ENCODE data around the gene ZBTB1.

Gene ZBTB1

DNA sequence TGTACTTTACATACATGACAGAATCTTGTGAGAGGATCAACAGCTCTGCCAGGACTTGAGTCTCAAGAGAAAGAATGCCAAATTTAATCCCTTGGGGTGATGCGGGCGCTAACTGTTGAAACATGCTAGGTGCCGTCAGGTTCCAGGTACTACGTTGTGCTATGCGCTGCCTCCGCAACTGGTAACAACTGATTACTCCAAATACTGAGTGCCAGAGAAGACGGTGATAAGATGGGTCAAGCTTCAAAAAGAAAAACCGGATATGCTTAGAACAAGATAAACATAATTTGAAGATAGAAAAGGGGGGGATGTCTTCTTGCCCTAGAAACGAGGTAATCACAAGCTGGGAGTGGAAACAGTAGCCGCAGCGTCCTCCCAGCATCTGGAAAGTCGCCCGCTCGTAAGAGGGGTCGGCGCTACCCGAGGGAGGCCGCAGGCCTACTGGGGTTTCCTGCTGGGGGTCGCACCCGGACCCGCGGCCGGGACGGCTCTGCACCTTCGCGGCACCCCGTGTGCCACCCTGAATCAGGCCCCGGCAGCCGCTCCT is 1.6 kb upstream of the ZBTB1 start:
- no peak for DNase-seq (ENCODE audit: low spot score)
- TF ChIP-seq, protein P1, sequence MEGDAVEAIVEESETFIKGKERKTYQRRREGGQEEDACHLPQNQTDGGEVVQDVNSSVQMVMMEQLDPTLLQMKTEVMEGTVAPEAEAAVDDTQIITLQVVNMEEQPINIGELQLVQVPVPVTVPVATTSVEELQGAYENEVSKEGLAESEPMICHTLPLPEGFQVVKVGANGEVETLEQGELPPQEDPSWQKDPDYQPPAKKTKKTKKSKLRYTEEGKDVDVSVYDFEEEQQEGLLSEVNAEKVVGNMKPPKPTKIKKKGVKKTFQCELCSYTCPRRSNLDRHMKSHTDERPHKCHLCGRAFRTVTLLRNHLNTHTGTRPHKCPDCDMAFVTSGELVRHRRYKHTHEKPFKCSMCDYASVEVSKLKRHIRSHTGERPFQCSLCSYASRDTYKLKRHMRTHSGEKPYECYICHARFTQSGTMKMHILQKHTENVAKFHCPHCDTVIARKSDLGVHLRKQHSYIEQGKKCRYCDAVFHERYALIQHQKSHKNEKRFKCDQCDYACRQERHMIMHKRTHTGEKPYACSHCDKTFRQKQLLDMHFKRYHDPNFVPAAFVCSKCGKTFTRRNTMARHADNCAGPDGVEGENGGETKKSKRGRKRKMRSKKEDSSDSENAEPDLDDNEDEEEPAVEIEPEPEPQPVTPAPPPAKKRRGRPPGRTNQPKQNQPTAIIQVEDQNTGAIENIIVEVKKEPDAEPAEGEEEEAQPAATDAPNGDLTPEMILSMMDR (IDR thresholded peaks at IDR 0.05; ENCODE audit: borderline replicate concordance, control extremely low read depth, extremely low read depth, insufficient read depth, missing control alignments): no peak
- in situ Hi-C loops (cut with MboI; ENCODE audit: low sequenced_read_pairs, unreplicated experiment): no loop called here

GRCh38 chr14:64503434-64504309 is 898 bp upstream of the ZBTB1 start, which contains the start of gene ZBTB25:
Gene ZBTB25 (minus strand): TSS chr14:64503838. CDS start chr14:64490533, 13,305 bp downstream.
- DNase-seq (ENCODE audit: low spot score): peak; percentile 89
- TF ChIP-seq, protein P1 (IDR thresholded peaks at IDR 0.05; ENCODE audit: borderline replicate concordance, control extremely low read depth, extremely low read depth, insufficient read depth, missing control alignments): no peak
- in situ Hi-C loops (cut with MboI; ENCODE audit: low sequenced_read_pairs, unreplicated experiment): no loop called here

GRCh38 chr14:64504897-64505794 is 576 bp downstream of the ZBTB1 start:
- DNase-seq (ENCODE audit: low spot score): peak; percentile 84
- in situ Hi-C loops (cut with MboI; ENCODE audit: low sequenced_read_pairs, unreplicated experiment): no loop called here
- TF ChIP-seq, protein P1 (IDR thresholded peaks at IDR 0.05; ENCODE audit: borderline replicate concordance, control extremely low read depth, extremely low read depth, insufficient read depth, missing control alignments): no peak

GRCh38 chr14:64506721-64507120 is 2.2 kb downstream of the ZBTB1 start:
- TF ChIP-seq, protein P1 (IDR thresholded peaks at IDR 0.05; ENCODE audit: borderline replicate concordance, control extremely low read depth, extremely low read depth, insufficient read depth, missing control alignments): no peak
- in situ Hi-C loops (cut with MboI; ENCODE audit: low sequenced_read_pairs, unreplicated experiment): no loop called here
- DNase-seq (ENCODE audit: low spot score): no peak

GRCh38 chr14:64507376-64508156 is 3.0 kb downstream of the ZBTB1 start:
- in situ Hi-C loops (cut with MboI; ENCODE audit: low sequenced_read_pairs, unreplicated experiment): no loop called here
- DNase-seq (ENCODE audit: low spot score): no peak
- TF ChIP-seq, protein P1 (IDR thresholded peaks at IDR 0.05; ENCODE audit: borderline replicate concordance, control extremely low read depth, extremely low read depth, insufficient read depth, missing control alignments): no peak
